Renal pelvis (tissue), 4 donors: ENCODE data around the gene EXOC6B. TPM values are rescaled to one million over a fixed set of nuclear protein-coding genes. Genes with fewer than 3 reads are reported as not detected.

ENCODE experiments used
- DNase-seq: peaks from one replicate; pipeline ENCODE4 v3.0.0-alpha.2; 2013
- polyA plus RNA-seq, 3 donors: library from polyadenylated mRNA; unstranded; fragments of 120-200 nt; gene quantifications; one replicate each; pipeline ENCODE4 v1.2.1, GENCODE V29; 2013; ENCODE audit not compliant: insufficient read length in 3 of 3

Gene EXOC6B
- polyA plus RNA-seq, 3 donors, result 20.0 to 24.6 (median 21.8) TPM

DNA sequence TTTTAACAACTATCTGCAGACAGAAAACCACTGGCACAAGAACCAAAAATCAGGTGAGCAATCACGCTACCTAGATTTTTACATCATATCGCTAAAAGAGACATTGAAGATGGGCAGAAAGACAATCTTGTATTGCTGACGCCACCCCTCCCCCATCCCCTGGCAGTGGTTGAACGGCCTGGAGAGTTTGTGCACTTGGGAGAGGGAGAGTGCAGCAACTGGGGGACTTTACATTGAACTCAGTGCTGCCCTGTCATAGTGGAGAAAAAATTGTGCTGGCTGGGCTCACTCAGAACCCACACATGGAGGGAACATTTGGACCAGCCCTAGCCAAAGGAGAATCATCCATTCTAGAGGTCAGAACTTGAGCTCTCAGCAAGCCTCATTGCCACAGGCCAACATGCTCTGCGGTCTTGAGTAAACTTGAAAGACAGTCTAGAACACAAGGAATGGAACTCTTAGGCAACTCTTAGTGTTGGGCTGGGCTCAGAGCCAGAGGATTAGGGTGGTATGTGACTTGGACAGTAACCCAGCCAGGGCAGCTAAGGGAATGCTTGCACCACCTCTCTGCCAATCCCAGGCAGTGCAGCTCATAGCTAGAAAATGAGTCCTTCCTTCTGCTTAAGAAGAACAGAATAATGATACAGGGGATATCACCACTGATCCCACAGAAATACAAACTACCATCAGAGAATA lies 458.2 kb downstream of the EXOC6B start:
- no peak for DNase-seq

DNA sequence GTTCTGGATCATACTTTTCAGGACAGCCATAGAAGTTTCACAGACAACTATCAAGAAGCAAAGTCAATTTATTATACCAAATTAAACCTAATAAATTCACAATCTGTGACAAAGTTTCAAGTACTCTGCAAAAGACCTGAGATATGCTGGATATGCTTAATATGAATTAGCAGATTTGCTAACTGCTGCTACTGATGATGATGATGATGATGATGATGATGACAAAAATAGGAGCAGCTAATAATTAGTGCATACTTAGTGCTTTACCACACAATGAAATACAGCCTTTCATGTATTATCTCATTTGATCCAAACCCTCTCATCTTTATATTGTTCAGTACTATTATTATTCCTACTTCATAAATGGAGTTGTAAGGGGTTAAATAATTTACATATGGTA lies 462.4 kb downstream of the EXOC6B start:
- DNase-seq, result no peak

DNA sequence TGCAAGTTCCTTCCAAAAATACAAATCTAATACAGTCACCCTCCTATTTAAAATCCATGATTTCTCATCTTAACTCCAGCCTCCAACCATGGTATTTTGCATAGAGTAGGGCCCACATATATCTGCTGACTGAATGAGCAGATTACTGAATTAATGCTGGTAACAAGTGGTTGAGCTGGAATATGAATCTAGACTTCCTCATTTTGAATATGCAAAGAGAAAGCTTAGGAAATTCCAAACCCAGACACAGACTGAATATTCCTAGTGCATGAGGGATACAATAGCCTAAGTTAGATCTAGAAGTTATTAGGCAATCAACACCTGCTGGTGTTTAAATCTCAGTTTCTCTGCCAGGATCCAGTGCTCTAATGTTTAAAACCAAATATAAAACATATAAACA lies 463.1 kb downstream of the EXOC6B start:
- no peak for DNase-seq

DNA sequence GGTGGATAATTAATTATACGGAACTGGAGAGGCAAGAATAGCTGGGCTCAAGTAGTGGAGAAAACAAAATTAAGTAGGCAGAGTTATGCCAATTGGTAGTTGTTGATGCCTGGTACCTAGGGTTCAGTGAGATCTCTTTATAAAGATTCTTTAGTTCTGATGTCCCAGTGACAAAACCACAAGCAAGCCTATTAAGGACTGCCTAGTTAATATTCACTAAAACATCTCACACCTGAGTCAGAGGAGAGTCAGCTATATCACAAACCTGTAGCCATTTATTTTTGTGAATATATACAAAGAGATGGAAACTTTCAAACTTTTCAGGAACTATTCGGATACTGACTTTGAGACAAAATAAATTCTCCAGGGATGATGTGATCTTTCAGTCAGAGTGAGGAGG lies 464.3 kb downstream of the EXOC6B start:
- DNase-seq, result no peak

DNA sequence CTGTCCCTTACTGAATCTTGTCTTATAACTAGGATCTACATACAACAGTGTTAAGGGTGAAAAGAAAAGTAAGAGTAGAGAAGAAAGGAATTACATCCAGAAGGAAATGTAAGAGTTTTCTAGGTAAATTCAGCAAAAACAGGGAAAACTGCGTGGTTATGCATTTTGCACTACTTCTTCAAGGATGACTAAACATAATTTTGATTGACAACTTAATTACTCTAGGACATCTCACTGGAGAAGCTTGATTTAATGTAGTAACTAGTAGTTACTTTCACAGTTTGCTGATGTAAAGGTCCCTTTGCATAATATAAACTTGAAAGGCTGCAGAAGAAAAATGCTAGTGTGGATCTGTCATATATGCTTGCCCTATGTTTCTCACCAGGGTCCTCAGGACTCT lies 464.8 kb downstream of the EXOC6B start:
- no peak for DNase-seq

DNA sequence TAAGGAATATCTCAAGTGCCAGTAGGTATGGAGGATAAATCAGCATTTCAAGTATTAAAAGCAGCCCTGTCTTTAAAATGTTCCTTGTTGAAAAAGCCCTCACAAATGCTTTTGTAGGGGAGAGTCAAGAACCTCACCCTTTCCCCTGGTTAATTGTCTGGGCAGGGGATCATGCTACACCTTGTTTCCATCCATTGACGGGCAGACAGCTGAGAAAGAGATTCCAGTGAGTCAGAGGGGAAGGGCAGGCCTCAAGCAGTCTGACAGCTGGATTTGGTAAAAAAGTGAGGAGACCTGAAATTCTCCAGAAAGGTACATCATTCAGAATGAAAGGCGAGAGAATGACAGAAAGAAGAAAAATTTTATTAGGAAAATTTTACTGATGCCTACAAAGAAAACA lies 475.0 kb downstream of the EXOC6B start:
- no peak for DNase-seq

DNA sequence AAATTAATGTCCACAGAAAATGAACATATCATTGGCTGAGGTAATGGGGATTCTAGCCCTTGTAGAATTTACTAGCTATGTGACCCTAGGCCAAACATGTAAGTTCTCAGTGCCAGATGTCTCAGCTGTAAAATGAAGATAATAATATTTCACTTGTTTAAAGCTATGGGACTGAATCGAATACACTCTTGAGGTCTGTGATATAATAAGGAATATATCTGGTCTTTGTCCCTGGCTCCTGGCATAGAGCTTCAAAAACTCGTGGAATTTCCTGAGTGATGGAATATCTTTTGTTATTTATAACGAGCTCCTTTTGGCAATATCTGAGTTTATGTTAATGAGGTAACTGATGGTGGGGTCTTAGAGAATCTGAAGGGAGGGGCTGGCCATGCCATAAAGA lies 476.8 kb downstream of the EXOC6B start:
- DNase-seq, result no peak

DNA sequence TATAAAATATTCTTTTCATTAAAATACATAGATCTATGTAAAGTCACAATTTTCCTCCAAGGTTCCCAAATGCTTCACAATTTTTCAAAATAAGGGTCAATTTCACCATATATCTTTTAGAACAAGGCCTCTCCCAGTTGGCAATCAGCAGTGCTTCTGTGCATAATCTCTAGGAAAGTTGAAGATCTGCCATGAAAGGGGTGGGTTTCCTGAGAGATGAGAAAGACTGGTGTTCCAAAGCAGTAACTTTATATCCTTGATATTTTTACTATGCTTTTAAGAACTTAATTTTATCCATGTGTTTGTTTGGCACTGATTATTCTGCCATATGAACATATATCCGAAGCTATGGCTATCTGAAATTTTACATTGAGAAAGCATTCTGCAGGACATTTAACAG lies 478.8 kb downstream of the EXOC6B start:
- DNase-seq, result no peak

DNA sequence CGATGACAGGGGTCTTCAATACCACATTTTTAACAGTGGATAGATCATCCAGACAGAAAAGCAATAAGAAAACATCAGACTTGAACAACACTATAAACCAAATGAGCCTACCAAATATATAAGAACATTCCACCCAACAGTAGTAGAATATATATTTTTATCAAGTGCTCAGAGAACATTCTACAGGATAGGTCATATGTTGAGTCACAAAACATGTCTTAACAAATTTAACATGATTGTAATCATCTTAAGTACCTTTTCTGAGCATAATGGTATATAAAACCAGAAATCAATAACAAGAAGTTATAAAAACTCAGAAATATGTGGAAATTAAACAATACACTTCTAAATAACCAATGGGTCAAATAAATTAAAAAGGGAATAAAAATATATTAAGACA lies 484.2 kb downstream of the EXOC6B start:
- DNase-seq, result no peak

DNA sequence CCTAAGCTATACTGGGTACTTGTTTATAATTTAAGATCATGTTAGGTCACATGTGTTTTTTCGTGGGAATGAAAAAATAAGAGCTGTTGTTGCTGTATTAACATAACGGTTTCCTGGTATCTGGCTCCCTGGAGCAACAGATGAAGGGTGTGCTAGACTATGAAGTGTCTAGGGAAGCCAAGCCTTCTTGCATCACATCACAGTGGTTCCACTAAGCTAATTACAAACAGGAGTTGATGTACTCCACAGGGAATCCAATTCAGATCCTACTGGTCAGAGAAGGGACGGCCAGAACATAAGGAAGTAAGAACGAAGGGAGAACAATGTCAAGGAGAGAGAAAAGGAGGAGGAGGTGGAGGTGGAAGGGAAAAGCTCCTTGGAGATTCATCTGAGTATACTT lies 485.2 kb downstream of the EXOC6B start:
- no peak for DNase-seq

DNA sequence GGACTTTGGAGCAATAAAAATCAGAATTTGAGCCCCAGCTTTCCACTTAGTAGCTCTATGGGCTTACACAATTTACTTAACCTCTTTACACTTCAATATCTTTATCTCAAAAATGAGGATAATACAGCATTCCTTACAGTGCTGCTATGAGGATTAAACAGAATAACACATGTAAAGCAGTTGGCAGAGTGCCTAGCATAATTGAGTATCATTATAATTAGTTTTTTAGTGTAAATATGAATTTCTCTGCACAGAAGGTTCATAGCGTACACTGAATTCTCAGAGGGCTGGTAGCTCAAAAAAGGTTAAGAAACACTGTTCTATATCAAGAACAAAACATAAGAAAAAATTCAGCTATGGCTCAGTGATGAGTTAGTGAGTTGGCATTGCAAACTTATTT lies 487.8 kb downstream of the EXOC6B start:
- no peak for DNase-seq

DNA sequence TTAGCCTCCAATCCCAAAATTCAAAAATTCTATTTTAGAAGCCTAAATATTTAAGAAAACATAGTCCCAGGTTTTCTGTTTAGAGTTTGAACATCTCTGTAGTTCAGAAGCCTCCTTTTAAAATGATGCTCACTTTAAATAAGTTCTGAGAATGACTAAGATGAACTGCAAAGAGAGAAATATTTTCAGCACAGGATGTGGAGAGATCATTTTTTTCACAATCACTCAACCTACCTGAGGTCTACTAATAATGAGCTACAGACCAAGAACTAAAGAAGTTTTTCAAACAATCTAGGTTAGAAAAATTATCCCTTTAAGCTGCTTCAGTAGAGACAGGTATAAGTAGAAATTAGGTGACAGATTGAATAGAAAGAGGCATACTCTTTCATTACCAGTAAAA lies 493.1 kb downstream of the EXOC6B start:
- DNase-seq, result no peak

DNA sequence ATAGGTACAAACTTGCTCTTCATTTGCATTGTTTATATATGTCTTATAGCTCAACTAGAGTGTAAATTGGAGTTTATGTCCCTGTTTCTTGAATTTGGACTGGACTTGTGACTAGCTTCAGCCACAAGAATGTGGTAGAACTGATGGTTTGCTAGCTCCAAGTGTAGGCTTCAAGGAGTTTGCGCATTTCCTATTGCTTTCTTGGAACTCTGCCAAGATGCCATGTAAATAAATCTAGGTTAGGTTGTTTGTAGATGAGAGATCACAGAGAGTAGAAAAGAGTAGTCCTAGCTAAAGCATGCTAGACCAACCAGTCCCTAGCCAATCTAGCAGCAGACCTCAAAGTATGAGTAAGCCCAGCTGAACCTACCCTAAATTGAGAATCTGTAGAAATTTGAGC lies 495.2 kb downstream of the EXOC6B start:
- DNase-seq, result peak; percentile 48

DNA sequence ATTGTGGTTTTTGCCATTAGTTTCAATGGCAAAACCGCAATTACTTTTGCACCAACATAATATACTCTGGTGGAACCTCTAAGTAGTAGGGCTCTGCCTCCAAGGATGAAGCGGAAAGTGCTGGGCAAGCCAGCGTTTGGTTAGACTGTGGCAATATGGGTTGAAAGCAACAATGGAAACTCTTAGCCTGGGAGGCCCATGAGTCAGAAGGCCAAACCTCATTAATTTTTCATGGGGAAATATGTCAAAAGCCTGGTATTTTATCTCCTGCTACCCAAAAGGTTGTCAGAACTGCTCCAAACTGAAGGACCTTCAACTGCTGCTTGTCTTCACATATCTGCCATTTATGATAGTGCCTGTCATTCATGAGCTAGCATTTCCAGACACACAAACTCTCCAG lies 499.1 kb downstream of the EXOC6B start:
- DNase-seq, result no peak

DNA sequence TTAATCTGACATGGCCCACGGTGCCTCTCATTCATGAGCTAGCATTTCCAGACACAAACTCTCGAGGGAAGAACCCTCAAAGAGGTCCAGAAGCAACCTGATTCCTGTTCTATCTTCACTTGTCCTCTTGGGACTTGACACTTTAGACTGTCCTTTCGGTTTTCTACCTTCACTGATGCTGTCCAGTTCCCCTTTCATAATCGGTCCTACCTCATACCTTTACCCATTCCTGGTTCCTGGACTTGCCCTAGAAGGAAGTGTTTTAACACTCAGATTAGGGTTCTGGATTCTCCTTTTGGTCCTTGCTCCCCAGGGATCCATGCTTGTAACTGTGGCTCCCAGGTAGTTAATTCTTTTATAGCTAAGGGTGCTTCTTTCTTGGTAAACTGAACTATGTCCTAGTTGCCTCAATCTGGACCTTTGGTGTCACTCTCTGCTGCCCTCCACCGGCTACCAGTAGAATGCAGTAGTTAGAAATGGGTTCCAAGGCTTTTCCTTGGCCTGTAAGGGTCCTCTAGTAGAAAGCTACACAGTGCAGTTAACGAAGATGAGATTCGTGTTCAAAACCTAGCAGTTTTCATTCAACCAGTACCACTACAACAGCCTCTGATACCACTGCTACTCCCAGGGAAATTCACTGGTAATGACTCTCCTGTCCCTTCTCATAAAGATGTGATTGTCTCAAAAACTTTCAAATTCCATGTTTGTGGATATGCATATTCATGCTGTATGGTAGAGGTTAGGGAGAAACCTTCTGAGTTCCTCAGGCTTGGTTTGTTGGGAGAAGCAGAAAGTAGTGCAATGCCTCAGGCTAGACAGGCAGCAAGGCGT lies 500.0 kb downstream of the EXOC6B start:
- DNase-seq, result no peak

DNA sequence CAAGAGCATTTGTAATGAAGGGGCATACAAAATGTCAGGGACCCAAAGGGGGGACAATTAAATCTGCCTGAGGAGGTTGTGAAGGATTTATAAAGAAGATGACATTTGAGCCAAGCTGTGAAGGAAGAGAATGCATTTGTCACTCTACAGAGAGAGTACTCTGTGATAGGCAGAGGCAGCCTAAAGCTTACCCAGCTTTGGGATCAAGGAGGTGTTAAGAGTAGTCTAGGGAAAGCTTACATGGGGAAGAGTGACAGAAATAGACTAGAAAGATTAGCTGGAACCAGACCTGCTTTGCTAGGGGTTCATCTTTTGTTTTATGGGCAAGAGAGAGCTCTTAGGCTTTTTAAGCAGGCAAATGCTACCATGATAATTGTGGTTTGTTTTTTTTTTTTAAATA lies 509.1 kb downstream of the EXOC6B start:
- DNase-seq, result no peak

DNA sequence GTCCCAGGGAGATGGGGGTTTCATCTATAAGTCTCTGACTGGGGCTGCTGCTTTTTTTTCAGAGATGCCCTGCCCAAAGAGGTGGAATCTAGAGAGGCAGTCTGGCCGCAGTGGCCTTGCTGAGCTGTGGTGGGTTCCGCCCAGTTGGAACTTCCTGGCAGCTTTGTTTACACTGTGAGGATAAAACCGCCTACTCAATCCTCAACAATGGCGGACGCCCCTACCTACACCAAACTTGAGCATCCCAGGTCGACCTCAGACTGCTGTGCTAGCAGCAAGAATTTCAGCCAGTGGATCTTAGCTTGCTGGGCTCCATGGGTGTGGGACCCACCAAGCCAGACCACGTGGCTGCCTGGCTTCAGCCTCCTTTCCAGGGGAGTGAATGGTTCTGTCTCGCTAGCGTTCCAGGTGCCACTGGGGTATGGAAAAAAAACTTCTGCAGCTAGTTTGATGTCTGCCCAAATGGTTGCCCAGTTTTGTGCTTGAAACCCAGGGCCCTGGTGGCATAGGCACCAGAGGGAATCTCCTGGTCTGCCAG lies 525.6 kb downstream of the EXOC6B start:
- DNase-seq, result no peak

DNA sequence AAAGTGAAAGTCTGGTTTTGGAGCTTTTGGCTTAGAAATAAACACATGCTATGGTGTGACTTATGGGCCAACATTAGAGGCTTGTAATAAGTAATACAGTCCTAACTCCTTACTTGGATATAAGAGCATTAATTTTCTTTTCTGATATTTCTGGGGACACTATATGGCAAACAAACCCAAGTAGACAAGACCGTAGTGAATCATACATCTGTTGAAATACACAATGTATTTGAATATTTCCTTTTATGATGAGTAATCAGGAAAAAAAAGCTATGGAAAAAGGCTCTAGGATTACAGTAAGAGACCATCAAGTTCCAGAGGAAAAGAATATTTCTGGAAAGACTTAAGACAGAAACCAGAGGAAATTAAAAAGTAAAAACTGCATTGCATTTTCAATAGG lies 532.2 kb downstream of the EXOC6B start:
- no peak for DNase-seq

DNA sequence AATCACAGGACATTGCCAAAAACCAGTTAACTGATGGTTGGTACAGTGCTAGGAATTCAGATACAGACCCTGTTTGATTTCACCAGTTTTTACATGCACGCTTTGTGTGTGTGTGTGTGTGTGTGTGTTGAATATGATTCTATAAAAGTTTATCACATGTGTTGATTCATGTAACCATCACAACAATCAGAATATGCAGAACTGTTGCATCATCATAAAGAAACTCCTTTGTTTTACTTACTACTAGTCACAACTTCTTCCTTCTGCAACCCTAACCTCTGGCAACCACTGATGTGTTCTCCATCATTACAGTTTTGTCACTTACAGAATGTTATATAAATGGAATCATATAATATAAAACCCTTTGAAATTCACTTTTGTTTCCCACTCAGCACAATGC lies 533.4 kb downstream of the EXOC6B start:
- no peak for DNase-seq

DNA sequence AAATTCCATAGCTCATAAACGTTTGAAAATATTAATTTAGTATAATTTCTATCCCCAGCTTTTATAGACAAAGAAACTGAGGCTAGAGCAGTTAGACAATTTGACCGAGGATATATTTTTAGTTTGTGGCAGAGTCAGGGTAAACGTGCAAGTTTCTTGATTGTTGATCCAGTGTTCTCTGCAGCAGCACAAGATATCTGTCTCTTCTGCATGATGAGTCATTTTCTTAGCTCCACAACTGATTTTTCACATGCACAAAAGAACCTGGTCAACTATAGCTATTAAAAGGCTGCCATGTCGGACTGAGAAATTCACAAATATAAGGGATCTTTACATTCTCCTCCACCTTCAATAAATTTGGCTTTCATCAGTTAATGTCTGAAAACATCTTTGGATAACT lies 534.8 kb downstream of the EXOC6B start:
- DNase-seq, result no peak

DNA sequence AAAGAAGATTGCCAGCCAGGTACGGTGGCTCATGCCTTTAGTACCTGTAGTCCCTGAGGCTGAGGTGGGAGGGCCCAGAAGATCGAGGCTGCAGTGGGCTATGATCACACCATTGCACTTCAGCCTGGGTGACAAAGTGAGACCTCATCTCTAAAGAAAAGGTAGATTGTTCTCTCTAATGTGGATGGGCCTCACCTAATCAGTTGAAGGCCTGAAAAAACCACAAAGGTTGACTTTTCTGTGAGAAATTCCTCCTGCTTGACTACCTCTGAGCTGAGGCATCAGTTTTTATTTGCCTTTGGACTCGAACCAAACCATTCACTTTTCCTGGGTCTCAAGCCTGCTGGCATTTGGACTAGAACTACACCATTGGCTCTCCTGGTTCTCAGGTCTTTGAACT lies 536.1 kb downstream of the EXOC6B start:
- DNase-seq, result no peak

DNA sequence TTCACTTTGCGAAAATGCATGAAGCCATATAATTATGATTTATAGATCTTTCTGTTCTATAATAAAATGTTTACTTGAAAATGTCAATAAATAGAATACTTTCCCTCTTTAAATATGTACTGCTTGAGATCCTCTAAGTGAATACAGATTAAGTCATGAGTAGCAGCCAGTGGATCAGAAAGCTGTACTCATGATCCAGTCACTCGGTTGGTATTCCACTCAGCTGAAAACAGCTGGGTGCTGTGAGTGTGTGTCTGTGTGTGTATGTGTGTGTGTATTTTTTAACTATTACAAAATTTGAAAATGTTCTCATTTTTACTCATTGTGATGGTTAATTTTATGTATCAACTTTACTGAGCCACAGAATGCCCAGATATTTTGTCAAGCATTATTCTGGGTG lies 536.5 kb downstream of the EXOC6B start:
- no peak for DNase-seq

DNA sequence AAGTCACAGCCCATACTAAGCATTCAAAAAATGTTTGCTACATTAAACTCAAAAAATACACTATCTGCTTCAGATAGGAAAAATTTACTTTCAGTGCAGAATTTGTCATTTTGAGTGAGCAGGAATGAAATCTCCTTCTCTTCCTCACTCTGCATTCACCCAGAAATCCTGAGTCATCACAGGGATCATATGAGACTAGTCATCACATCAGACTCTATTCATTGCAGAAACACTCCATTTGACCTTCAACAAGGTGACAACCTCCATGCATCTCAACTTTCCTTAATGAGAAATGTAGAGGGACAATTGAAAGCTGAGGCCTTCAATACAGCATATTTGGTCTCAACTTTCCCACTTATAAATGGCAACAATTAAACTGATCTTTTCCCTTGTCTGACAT lies 547.8 kb downstream of the EXOC6B start:
- DNase-seq, result no peak

DNA sequence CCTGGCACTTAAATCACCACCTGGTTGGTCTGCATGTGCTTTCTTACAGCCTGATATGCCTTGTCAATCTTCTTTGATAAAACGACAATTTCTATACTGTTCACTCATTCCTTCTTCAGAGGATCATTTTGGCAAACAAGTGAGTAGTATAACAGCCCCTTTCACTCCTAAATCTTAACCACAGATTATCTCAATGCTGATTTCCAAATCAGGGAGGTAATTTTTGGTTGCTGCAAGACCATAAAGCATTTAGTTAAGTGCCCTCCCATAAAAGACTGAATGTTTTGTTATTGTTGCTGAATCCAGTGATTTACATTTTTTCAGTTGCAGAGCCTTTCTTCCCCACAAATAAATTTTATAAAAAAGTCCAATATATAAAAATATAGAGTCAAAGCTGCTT lies 549.0 kb downstream of the EXOC6B start:
- DNase-seq, result no peak
